ENCODE results near the gene GANC.

GANC gene

GRCh38 chr15:42343596-42344232 is 70.7 kb downstream of the GANC start:
- H3K4me3 ChIP-seq (ENCODE audit: low read depth, low read length): no peak overlapping the region

DNA sequence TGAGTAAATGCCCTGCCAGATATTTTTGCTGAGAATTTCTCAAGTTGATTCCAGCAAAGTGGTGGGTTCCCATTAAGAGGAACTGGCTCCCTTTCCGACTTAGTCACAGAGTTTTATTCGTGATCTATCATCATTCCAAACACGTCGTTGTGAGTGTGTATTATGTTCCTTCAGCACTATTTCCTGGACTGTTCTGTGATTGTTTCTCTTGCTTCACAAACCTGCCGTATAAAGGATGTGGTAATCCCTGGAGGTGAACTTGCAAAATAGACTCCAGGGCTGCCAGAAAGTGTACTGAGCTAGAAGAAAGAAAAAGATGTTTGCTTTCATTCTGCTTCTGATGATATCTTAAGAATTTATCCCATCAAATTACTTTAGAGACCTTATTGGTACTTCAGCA is 71.8 kb downstream of the GANC start:
- H3K4me3 ChIP-seq (ENCODE audit: low read depth, low read length): no peak overlapping the region

DNA sequence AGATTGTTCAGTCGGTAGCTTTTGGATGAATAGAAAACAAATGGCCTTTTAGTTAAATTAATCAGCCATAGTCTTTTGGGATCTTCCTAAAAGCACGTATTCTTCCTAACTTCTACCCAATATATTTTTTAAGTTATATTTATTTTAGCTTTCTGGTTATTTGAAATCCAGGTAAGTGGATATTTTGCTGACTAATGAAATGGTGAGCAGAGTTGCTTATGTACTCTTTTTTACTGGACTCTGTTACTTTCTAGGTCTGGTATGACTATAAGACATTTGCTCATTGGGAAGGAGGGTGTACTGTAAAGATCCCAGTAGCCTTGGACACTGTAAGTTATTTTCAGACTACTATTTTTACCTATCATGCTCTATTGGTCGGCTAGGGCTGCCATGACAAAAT is 72.5 kb downstream of the GANC start:
- no peak overlapping the region for H3K4me3 ChIP-seq (ENCODE audit: low read depth, low read length)

- H3K4me3 ChIP-seq (ENCODE audit: low read depth, low read length): no peak overlapping the region
Measured at GRCh38 chr15:42348083-42348482, 75.1 kb downstream of the GANC start.

- H3K4me3 ChIP-seq (ENCODE audit: low read depth, low read length): no peak overlapping the region
Measured at GRCh38 chr15:42349186-42349585, 76.2 kb downstream of the GANC start.

- H3K4me3 ChIP-seq (ENCODE audit: low read depth, low read length): no peak overlapping the region
Measured at GRCh38 chr15:42352401-42352800, 79.4 kb downstream of the GANC start.

- H3K4me3 ChIP-seq (ENCODE audit: low read depth, low read length): no peak overlapping the region
Measured at GRCh38 chr15:42353061-42353460, 80.1 kb downstream of the GANC start.

- H3K4me3 ChIP-seq (ENCODE audit: low read depth, low read length): no peak overlapping the region
Measured at GRCh38 chr15:42354824-42355223, 81.8 kb downstream of the GANC start.

GRCh38 chr15:42355291-42355690 is 82.3 kb downstream of the GANC start:
- no peak overlapping the region for H3K4me3 ChIP-seq (ENCODE audit: low read depth, low read length)

- H3K4me3 ChIP-seq (ENCODE audit: low read depth, low read length): no peak overlapping the region
Measured at GRCh38 chr15:42356851-42357250, 83.8 kb downstream of the GANC start.

DNA sequence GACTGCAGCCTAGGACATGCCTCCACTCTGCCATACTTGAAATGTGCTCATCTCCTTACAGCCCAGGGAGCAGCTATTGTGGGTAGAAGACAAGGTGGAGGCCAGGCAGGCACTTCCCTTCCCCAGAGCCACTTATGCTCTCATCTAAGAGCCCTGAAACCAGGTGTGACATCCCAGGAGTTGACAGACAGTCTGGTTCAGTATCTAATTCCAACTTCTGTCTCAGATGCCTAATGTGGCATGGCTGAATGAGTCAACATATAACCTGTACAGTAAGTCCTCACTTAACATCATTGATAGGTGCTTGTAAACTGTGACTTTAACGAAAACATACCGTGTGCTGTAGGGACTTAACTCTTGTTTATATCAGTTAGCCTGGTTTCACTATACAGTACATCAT is 85.1 kb downstream of the GANC start:
- no peak overlapping the region for H3K4me3 ChIP-seq (ENCODE audit: low read depth, low read length)

- H3K4me3 ChIP-seq (ENCODE audit: low read depth, low read length): no peak within 1 kb of the TSS
Measured at GRCh38 chr15:42359249-42359648, 86.2 kb downstream of the GANC start, which contains the start of gene CAPN3. Gene CAPN3, plus strand, starts transcription at chr15:42359501. Its CDS starts 305 bp downstream, at chr15:42359806.

DNA sequence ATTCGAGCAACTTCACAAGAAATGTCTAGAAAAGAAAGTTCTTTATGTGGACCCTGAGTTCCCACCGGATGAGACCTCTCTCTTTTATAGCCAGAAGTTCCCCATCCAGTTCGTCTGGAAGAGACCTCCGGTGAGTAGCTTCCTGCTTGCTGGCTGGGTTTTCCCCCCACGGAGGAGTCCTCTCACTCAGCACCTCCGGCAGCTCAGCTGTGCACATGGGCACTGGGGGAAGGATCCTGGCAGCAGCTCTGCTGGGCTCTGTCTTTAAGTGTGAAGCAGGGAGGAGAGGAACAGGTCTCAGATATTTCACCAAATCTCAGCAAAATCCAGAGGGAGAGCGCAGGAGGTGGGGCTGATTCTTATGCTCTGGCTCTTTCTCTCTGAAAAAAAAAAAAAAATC is 87.0 kb downstream of the GANC start:
- no peak overlapping the region for H3K4me3 ChIP-seq (ENCODE audit: low read depth, low read length)

- H3K4me3 ChIP-seq (ENCODE audit: low read depth, low read length): no peak overlapping the region
Measured at GRCh38 chr15:42360535-42361112, 87.6 kb downstream of the GANC start.

GRCh38 chr15:42363487-42363886 is 90.5 kb downstream of the GANC start:
- H3K4me3 ChIP-seq (ENCODE audit: low read depth, low read length): no peak overlapping the region

DNA sequence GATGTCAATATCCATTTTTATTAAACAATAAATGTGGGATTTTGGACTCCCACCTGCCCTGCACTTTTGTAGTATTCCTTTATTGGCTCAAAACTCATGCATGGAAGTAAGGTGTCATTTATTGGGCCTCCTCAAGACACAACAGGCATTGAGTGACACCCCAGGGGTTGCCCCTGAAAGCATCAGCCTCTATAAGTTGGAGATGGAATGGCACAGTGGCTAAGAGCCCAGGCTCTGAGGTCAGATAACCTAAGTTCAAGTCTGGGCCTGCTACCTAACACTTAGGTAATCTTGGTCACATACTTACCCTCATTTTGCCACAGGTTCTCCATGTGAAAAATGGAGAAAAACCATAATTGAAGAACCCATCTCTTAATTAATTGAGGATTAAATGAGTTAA is 90.9 kb downstream of the GANC start:
- no peak overlapping the region for H3K4me3 ChIP-seq (ENCODE audit: low read depth, low read length)

DNA sequence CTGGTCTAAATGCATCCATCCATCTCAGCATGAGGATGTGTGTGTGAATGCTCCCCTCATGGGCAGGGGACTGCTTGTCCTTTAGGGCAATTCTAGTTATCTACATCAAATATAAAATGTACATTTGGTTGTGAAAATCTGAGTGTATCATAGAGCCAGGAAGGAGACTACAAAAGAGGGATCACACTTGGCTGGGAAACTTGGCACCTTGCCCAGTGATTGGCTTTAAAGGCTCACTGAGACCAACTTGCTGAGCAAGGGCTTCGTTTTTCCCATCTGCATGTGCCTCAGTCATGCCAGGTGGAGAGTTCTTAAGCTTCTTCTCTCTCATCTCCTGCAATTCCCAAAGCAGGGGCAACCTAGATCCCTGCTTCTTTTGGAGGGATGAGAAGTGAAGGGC is 91.5 kb downstream of the GANC start:
- H3K4me3 ChIP-seq (ENCODE audit: low read depth, low read length): no peak overlapping the region

GRCh38 chr15:42365921-42366550 is 93.0 kb downstream of the GANC start:
- H3K4me3 ChIP-seq (ENCODE audit: low read depth, low read length): no peak overlapping the region

- no peak overlapping the region for H3K4me3 ChIP-seq (ENCODE audit: low read depth, low read length)
Measured at GRCh38 chr15:42367041-42367440, 94.0 kb downstream of the GANC start.

- no peak overlapping the region for H3K4me3 ChIP-seq (ENCODE audit: low read depth, low read length)
Measured at GRCh38 chr15:42368096-42368495, 95.1 kb downstream of the GANC start.

DNA sequence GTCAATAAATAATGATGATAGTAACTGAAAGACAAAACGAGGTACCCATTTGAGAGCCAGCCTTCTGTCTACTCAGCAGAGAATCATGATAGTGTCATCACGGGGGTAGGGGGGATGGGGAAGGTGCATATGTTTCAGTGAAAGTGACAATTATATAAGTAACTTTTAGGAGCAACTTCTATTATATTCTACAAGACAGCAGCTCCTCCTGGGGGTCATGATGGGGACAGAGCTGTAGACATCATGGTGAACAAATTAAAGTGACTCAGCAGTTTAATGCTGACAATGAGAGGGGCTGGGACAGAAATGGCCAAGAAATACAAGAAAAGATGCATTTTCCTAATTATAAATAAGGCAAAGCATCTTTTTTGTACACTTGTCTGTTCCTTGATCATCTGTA is 98.1 kb downstream of the GANC start:
- no peak overlapping the region for H3K4me3 ChIP-seq (ENCODE audit: low read depth, low read length)

DNA sequence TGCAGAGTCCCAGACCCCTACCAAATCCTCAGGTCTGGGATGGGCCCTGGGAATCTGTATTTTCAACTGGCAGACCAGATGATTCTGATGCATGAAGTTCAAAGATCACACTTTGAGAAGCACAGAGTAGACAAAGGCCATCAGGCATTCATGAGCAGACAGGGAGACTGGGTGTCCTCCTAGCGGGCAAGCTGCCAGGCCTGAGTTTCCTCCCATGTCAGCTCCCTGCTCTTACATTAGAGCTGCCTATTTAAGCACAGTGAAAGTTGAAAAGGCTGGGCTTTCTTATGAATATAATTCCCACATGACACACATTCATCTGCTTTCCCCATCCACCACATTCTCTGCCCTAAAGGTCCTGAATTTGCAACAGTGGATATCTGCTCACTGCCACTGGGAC is 100.3 kb downstream of the GANC start:
- no peak overlapping the region for H3K4me3 ChIP-seq (ENCODE audit: low read depth, low read length)

DNA sequence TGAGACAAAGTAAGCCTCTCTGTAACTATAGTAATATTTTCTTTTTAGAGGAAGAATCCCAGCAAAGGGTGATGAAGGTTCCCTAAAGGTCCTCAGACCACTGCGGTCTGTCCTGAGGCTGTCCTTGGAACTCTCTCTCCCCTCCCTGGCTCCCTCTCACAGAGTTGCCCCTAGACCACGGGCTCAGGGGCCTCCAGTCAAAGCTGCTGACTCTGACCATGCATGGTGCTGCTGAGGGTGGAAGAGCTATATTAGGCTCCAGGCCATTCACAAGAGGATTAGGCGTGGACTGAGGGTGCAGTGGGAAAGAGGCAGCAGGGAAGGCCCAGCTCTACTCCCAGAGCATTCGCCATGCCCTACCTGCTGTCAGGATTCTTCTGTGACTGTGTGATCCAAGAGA is 100.9 kb downstream of the GANC start:
- H3K4me3 ChIP-seq (ENCODE audit: low read depth, low read length): no peak overlapping the region

Measured in iPS-11a (cell line).